Mucosa of stomach (tissue), 1 donor: ENCODE results near the gene IGSF21.

Experiments
- H3K27me3 ChIP-seq: one replicate; pipeline ENCODE4 v1.7.0; 2013; ENCODE audit warnings: mild to moderate bottlenecking, low read length; ENCODE audit not compliant: control insufficient read depth, insufficient read depth
- H3K36me3 ChIP-seq: one replicate; pipeline ENCODE4 v1.7.0; 2013; ENCODE audit warnings: low read length; ENCODE audit not compliant: control insufficient read depth, insufficient read depth
- H3K4me1 ChIP-seq: one replicate; pipeline ENCODE4 v1.7.0; 2013; ENCODE audit warnings: mild to moderate bottlenecking, low read length; ENCODE audit not compliant: control insufficient read depth, insufficient read depth
- H3K4me3 ChIP-seq: one replicate; pipeline ENCODE4 v1.7.0; 2013; ENCODE audit warnings: low read length
- H3K9ac ChIP-seq: one replicate; pipeline ENCODE4 v1.7.0; 2013; ENCODE audit warnings: mild to moderate bottlenecking, low read length, moderate library complexity
- H3K9me3 ChIP-seq: one replicate; pipeline ENCODE4 v1.7.0; 2013; ENCODE audit warnings: mild to moderate bottlenecking, low read length, moderate library complexity; ENCODE audit not compliant: control insufficient read depth
- donor health status: Pancreatic carcinoma.

The IGSF21 gene

GRCh38 chr1:18271336-18271735, 163.7 kb downstream of the IGSF21 start:
- no peaks in the 10 kb centered on the region for H3K36me3 ChIP-seq
- no peaks in the 10 kb centered on the region for H3K4me1 ChIP-seq
- no peak overlapping the region for H3K4me3 ChIP-seq
- peaks cover 2% of the 10 kb centered on the region for H3K27me3 ChIP-seq
- no peaks in the 10 kb centered on the region for H3K9me3 ChIP-seq
- H3K9ac ChIP-seq = no peak overlapping the region

GRCh38 chr1:18278946-18279345, 171.3 kb downstream of the IGSF21 start:
- no peak overlapping the region for H3K9ac ChIP-seq
- H3K27me3 ChIP-seq = peaks cover 6% of the 10 kb centered on the region
- no peaks in the 10 kb centered on the region for H3K9me3 ChIP-seq
- no peak overlapping the region for H3K4me3 ChIP-seq
- H3K4me1 ChIP-seq = no peaks in the 10 kb centered on the region
- no peaks in the 10 kb centered on the region for H3K36me3 ChIP-seq

- H3K27me3 ChIP-seq = peaks cover 4% of the 10 kb centered on the region
These were observed 171.9 kb downstream of the IGSF21 start for GRCh38 chr1:18279351-18280074.

GRCh38 chr1:18280956-18281355, 173.4 kb downstream of the IGSF21 start:
- no peaks in the 10 kb centered on the region for H3K9me3 ChIP-seq
- no peak overlapping the region for H3K9ac ChIP-seq
- no peaks in the 10 kb centered on the region for H3K4me1 ChIP-seq
- H3K36me3 ChIP-seq = no peaks in the 10 kb centered on the region
- peaks cover 4% of the 10 kb centered on the region for H3K27me3 ChIP-seq
- no peak overlapping the region for H3K4me3 ChIP-seq

More at GRCh38 chr1:18279351-18280074, 171.9 kb downstream of the IGSF21 start:
- no peaks in the 10 kb centered on the region for H3K36me3 ChIP-seq
- H3K4me3 ChIP-seq = no peak overlapping the region
- no peaks in the 10 kb centered on the region for H3K9me3 ChIP-seq
- H3K4me1 ChIP-seq = no peaks in the 10 kb centered on the region
- H3K9ac ChIP-seq = no peak overlapping the region

GRCh38 chr1:18282851-18283600, 175.4 kb downstream of the IGSF21 start:
- Histone ChIP-seq H3K4me1 (no peaks in the 10 kb centered on the region), H3K27me3 (peaks cover 8% of the 10 kb centered on the region), H3K4me3 (no peak overlapping the region), H3K9me3 (no peaks in the 10 kb centered on the region), H3K36me3 (no peaks in the 10 kb centered on the region), H3K9ac (no peak overlapping the region)

GRCh38 chr1:18283601-18284385, 176.2 kb downstream of the IGSF21 start:
- Histone ChIP-seq H3K27me3 (peaks cover 8% of the 10 kb centered on the region), H3K9ac (no peak overlapping the region)

GRCh38 chr1:18284805-18285537, 177.4 kb downstream of the IGSF21 start:
- no peaks in the 10 kb centered on the region for H3K9me3 ChIP-seq
- no peak overlapping the region for H3K9ac ChIP-seq
- no peaks in the 10 kb centered on the region for H3K36me3 ChIP-seq
- H3K4me3 ChIP-seq = no peak overlapping the region
- H3K4me1 ChIP-seq = no peaks in the 10 kb centered on the region
- H3K27me3 ChIP-seq = peaks cover 8% of the 10 kb centered on the region

More at GRCh38 chr1:18283601-18284385, 176.2 kb downstream of the IGSF21 start:
- Histone ChIP-seq H3K4me1 (no peaks in the 10 kb centered on the region), H3K36me3 (no peaks in the 10 kb centered on the region), H3K4me3 (no peak overlapping the region), H3K9me3 (no peaks in the 10 kb centered on the region)

GRCh38 chr1:18285538-18285924, 177.9 kb downstream of the IGSF21 start:
- H3K9me3 ChIP-seq = no peaks in the 10 kb centered on the region
- H3K9ac ChIP-seq = no peak overlapping the region
- H3K4me1 ChIP-seq = no peaks in the 10 kb centered on the region
- no peak overlapping the region for H3K4me3 ChIP-seq
- no peaks in the 10 kb centered on the region for H3K36me3 ChIP-seq
- H3K27me3 ChIP-seq = peaks cover 12% of the 10 kb centered on the region

GRCh38 chr1:18288722-18289121, 181.1 kb downstream of the IGSF21 start:
- Histone ChIP-seq H3K27me3 (peaks cover 9% of the 10 kb centered on the region), H3K9me3 (no peaks in the 10 kb centered on the region), H3K4me3 (no peak overlapping the region), H3K36me3 (no peaks in the 10 kb centered on the region), H3K9ac (no peak overlapping the region), H3K4me1 (no peaks in the 10 kb centered on the region)

- Histone ChIP-seq H3K36me3 (no peaks in the 10 kb centered on the region), H3K4me1 (no peaks in the 10 kb centered on the region), H3K4me3 (no peak overlapping the region), H3K9me3 (no peaks in the 10 kb centered on the region), H3K9ac (no peak overlapping the region), H3K27me3 (peaks cover 13% of the 10 kb centered on the region)
These were observed 182.0 kb downstream of the IGSF21 start for GRCh38 chr1:18289597-18289996.

GRCh38 chr1:18290740-18291412, 183.3 kb downstream of the IGSF21 start:
- Histone ChIP-seq H3K4me1 (no peaks in the 10 kb centered on the region), H3K4me3 (no peak overlapping the region)

More at GRCh38 chr1:18290740-18291412, 183.3 kb downstream of the IGSF21 start:
- no peak overlapping the region for H3K9ac ChIP-seq
- H3K36me3 ChIP-seq = no peaks in the 10 kb centered on the region
- no peaks in the 10 kb centered on the region for H3K9me3 ChIP-seq
- H3K27me3 ChIP-seq = peaks cover 20% of the 10 kb centered on the region
